ENCODE results near the gene FAM136A.
"Not testable (repeated sequence)": the region's sequence is repeated elsewhere in the genome, so short reads cannot be mapped to it uniquely, and the experiment has no call there.

Gene FAM136A

DNA sequence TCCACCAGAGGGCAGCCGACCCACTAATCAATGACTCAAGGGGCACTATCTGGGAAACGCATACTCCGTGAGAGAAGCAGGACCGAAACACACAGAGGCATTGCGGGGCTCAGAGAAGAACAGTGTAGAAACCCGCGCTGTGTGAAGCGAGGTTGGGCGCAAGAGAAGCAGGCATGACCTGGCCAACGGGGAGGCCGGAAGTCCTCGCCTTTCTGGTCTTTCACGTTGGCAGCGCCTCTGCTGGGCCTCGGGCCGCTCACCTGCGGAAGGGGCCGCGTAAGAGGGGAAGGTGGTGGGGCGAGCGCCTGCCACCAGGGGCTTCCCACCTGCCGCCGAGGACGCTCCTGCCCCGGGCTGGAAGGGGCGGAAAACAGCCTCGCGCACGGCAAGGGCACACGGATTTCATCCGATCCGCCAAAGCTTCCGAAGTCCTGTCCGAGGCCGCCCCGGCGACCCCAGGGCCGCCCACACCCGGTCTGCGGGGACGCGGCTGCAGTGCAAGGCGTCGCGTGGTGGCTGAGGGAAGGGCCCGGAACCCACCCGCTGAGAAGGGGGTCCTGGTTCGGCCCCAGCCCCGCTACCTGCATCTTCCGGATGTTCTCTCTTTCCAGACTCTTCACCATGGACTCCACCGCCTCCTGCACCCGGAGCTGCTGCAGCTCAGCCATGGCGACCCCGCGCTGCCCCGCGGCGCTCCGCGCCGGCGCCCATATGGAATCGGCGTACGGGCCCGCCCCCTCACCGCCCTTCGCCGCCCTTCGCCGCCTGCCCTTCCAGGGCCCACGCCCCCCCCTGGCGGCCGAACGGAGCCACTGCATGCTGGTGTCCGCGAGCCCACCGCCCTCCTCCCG lies at the start of gene FAM136A:
Gene FAM136A, minus strand, starts transcription at position 724 of the 851 bp plus-strand sequence. Its CDS starts 56 bp downstream, at position 668.
- peak; percentile 67 for DNase-seq (ENCODE audit: low spot score)

DNA sequence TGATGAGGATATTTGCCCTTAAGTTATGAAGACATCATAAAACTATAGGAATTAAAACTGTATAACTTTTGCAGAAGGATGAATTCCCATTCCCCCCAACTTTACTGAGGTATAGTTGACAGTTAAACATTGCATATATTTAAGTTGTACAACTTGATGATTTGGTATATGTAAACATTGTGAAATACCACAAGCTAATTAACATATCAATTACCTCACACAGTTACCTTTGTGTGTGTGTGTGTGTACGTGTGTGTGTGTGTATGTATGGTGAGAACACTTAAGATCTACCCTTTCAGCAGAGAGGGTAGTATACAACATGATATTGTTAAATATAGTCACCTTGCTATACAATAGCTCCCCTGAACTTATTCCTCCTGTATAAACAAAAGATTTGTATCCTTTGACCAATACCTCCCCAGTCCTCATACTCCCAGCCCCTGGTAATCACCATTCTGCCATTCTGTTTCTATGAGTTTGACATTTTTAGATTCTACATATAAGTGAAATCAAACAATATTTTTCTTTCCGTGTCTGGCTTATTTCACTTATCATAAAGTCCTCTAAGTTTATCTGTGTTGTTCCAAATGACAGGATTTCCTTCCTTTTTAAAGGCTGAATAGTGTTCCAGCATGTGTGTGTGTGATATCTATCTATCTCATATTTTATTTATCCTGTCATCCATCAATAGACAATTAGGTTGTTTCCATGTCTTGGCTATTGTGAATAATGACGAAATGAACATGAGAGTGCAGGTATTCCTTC lies 48.2 kb upstream of the FAM136A start:
- DNase-seq (ENCODE audit: low spot score), result no peak

DNA sequence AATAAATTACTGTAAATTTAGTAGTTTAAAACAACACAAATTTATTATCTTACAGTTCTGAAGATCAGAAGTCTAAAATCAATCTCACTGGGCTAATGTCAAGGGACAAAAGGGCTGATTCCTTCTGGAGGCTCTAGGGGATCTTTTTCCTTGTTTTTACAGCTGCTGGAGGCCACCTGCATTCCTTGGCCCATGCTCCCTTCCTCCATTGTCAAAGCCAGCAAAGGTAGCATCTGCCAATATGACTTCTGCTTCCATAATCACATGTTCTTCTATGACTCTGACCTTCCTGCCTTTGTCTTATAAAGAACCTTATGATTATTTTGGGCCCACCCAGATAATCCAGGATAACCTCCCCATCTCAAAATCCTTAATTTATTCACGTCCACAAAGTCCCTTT lies 46.0 kb upstream of the FAM136A start:
- DNase-seq (ENCODE audit: low spot score), result no peak

DNA sequence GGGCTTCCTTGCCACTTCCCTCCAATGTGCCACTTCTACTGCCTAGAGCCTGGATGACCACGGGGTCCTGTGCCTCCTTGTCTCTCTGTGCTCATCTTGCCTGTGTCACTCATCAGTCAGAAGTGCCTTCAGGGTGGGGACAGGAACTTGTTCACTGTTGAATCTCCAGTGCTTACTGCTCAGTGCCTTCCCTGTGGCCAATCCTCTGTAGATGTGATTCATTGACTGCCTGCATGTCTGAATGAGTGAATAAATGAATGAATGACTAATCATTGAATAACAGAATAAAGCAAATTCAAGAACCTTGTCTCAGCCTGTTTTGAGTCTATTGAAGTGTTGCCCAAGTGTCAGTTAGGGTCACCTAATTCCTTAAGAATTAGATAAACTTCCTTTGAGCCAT lies 42.3 kb upstream of the FAM136A start:
- no peak for DNase-seq (ENCODE audit: low spot score)

DNA sequence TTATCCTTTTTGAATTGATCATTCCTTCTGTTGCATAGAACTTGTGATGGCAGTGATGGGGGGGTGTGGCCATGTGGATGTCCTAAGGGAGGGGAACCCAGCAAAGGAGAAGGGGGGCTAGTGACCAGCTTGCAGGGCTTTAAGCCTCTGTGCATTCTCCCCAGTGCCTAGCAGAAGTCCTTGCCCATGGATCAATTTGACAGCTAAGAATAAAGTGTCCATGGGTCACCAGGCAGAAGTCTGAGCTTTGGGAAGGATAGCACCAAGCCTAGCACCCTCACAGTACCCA lies 39.6 kb upstream of the FAM136A start:
- DNase-seq (ENCODE audit: low spot score), result no peak

DNA sequence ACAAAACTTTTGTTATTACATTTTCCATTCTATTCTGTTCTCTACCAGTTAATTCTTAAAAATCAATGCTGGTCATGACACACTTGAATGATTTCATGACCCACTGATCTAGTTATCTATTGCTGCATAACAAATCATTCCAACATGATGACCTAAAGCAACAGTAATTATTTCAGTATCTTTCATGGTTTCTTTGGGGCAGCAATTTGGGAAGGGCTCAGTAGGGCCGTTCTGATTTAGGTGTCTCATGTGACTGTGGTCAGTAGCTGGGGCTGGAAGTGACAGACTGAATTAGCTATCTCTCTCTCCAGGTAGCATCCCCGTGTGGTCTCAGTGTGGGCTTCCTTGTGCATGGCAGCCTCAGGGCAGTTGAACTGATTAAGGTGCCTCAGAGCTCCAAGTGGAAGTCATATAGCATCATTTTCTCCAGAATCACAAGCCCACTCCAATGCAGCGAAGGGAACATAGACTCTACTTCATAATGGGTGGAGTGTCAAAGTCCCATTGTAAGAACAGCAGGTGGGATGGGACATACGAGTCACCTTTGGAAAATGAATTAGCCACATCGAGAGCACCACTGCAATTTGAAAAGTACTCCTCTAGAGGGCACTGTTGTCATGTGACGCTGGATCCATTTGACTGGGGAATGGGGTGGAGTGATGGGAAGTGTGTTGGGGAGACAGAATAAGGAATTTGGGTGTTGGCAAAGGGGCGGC lies 39.1 kb upstream of the FAM136A start:
- peak; percentile 33 for DNase-seq (ENCODE audit: low spot score)

DNA sequence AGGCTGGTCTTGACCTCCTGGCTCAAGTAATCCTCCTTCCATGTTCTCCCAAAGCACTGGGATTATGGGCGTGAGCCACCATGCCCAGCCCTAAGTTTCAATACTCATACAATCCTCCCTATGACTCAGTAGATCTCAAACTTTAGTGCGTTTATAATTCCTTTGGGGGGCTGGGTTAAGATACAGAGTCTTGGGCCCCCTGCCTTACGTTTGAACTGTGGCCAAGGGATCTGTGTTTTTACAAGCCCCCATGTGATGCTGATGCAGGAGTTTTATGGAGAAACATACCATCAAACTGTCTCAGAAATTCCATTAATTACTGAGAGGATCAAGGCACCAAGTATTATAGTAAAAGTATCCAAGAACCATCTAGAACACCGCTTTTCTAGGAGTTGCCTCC lies 38.2 kb upstream of the FAM136A start:
- DNase-seq (ENCODE audit: low spot score), result no peak

DNA sequence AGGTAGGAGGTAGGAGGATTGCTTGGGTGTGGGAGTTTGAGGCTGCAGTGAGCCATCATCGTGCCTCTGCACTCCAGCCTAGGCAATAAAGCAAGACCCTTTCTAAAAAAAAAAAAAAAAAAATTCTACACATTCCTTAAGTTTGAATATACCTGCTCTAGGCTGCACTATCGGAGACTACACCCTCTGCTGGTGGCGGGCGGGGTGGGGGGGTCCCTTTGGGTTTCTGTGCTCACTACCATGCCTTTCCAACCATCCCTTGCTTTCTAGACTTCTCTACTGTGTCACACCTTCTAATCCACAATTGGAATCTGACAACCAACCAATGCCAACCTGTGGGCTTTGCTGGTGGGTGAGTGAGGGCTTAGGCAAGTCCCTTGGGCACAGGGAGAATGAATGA lies 34.7 kb upstream of the FAM136A start:
- DNase-seq (ENCODE audit: low spot score), result no peak

DNA sequence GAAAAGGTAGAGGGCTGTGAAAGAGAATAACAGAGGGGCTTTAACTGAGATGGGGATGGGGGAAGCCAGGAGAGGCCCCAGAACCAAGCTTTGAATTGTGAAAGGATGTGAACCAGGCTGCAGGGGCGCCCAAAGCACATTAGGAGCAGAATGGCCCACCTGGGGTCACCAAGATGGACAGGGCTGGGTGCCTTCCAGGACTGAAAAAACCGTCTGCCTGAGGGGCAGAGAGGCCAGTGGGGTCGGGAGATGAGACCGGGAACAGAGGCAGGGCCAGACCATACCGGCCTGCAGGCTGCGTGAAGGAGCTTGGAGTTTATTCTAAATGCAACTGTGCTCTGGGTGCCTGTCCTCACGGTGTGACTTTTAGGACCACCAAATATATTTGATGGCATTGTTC lies 29.1 kb upstream of the FAM136A start:
- DNase-seq (ENCODE audit: low spot score), result no peak

DNA sequence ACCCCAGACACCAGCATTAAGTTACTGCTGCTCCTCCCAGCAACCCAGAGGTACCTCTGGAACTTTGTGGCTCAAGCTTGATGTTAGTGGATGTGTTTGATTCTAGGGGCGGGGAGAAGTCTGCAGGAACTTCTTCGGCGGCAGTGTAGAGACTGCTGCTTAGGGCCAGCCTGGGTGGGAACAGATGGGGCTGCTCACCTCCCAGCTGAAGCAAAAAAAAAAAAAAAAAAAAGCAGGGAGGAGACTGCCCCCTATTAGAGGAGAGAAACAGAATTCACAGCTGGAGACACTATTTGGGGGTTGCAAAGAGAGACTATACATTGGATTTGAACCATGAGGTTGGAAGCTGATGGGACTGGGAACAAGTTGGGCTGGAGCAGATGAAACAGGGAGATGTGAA lies 28.6 kb upstream of the FAM136A start:
- no peak for DNase-seq (ENCODE audit: low spot score)

DNA sequence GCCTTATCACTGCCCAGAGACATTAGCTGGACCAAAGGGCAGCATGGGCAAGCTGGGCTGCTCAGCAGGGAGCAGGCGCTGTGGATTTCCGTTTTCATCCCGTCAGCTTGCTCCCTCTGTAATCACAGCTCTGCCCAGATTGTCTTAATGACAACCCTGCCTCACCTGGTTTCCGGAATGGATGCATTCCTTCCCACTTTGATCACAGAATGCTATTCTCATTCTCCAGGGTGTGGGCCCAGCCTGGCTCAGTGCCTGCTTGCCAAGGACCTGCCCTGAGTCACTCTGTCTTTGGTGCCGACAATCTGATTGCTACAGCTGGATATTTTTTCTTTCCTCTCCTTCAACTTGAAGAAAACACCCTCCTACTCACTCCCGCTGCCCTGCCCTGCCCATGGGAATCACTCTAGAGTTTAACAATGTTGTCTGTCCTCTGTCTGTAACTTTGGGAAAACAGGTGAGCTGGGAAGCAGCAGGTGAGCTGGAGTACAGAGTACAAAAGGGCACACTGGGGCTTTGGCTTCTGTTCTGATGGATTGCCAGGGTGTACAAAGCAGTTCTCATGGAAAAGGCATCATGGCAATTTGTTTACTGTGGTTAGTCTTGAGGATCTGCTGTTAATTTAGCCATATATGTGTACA lies 27.2 kb upstream of the FAM136A start:
- no peak for DNase-seq (ENCODE audit: low spot score)

DNA sequence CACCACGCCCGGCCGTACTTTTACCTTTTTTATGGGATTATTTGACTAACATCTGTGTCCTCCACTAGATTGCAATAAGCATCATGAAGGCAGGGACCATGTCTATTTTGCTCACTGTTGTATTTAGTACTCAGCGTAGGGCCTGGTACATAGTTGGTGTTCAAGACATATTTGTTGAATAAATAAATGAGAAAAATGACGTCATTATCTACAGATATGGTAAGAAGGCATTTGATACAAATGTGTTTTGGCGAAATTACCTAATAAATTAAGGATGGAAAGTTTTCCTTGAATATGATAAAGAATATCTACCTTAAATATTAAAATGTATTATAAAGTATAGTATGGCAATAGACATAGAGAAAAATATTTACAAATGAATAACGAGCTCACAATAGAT lies 24.0 kb upstream of the FAM136A start:
- no peak for DNase-seq (ENCODE audit: low spot score)

DNA sequence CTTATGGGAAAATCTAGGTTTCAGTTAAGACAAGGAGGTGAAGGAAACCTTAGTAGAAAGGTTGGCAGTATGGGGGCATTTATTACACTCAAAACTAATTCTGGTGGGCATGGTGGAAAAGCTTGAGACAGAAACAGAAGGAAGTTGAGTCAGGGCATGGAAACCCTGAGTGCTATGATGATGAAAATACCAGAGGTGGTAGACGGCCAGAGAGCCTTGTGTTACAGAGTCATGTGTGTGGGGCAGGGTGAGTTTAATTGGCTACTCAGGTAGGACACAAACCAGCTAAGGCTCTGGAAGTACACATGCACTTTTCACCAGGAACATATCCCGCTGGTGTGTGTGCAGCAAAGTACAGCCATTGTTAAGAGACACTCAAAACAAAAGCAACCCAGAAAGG lies 20.7 kb upstream of the FAM136A start:
- no peak for DNase-seq (ENCODE audit: low spot score)

DNA sequence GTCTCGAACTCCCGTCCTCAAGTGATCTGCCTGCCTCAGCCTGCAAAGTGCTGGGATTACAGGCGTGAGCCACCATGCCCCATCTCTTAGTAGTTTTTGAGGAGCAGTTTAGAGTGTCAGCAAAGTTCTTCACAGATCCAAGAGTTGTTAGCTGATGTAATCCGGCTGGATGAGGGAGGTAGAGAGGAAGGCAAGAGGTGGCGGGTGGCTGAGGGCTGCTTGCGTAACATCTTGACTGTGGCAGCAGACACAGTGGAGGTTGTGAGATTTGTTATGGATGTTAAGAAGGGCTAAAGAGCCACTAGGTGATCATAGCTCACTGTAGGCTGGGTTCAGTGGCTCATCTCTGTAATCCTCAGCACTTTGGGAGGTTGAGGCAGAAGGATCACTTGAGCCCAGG lies 19.5 kb upstream of the FAM136A start:
- DNase-seq (ENCODE audit: low spot score), result no peak

DNA sequence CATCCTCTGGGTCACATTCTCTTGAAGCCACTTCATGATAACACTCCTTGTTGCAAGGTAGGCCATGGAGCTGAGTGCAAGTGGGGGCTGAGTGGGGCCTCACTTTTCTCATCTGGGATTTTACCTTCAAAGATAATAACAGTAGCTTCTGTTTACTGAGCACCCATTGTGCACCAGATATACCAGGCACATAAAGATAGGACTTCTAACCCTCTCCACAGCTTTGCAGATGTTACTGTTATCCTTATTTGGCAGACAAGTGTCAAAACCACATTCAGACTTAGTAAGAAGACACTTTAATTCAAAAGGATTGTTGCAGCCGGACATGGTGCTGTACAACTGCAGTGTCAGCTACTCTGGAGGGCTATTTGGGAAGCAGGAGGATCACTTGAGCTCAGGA lies 12.8 kb upstream of the FAM136A start:
- DNase-seq (ENCODE audit: low spot score), result no peak

DNA sequence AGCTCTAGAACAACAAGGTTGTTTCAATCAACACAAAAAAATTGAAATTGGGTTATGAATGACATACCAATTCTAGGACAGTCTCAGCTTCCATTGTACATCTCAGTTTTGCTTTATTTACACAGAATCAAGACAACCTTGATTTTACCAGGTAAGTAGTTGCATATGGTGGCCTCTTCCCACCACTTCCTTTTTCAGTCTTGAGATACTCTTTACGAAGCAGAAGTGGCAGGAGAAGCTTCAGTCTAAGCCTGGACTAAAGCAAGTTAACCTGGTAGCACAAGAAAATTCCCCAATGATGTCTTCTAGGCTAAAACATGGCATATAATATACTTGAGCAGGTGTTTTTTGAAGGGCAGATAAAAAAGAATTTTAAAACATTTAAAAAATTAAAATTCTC lies 10.7 kb upstream of the FAM136A start:
- DNase-seq (ENCODE audit: low spot score), result no peak

DNA sequence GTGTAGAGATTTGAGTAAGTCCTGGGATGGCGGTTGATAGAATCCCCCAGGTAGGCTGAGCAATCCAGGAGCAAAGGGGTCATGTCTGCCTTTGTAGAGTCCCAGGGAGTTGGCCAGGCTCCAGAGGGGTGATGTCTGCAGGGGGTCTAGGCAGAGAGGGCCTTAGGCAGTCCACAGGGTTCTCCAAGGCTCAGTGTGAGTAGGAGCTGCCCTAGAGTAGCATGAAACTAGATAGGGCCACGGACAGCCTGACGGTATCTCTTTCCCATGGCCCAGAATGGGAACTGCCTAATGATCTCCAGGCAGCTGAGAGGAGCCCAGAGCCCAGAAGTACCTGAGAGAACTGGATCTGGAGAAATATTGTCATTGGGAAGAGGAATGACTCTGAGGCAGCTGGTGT lies 9.0 kb upstream of the FAM136A start:
- DNase-seq (ENCODE audit: low spot score), result no peak

DNA sequence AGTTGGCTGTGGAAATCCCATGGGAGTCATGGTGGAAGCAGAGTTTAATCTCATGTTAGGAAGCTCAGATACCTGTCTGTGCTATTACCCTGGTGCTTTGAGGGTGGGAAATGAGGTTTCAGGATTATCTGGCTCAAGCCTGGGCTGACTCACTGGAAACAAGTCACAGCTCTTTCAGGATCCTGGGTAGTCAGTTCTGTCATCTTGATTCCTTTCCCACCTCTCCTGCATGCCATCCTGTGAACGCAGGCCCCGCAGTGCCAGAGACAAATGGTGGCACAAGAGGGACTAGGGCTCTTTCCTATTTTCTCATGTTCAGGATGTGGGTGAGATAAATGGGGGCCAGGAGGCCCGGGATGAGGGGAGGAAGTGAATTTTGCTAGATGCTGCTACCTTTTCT lies 3.7 kb upstream of the FAM136A start:
- DNase-seq (ENCODE audit: low spot score), result no peak

DNA sequence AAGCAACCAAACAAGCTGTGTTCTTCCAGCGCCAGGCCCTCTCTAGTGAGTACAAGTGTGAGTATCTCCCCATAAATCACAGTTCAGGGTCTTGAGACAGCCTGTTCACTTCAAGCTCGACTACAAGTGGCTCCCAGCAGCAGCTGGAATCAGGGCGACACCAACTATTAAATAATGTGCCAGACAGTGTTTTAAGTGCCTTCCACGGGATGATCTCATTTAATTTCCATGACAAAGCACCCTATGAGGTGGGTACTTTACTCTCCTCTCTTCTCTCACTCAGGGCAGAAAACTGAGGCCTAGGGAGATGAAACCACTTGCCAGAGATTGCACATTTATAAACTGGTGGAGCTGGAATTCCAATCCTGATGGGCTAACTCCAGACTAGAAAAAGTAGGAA lies 2.6 kb upstream of the FAM136A start:
- DNase-seq (ENCODE audit: low spot score), result no peak

DNA sequence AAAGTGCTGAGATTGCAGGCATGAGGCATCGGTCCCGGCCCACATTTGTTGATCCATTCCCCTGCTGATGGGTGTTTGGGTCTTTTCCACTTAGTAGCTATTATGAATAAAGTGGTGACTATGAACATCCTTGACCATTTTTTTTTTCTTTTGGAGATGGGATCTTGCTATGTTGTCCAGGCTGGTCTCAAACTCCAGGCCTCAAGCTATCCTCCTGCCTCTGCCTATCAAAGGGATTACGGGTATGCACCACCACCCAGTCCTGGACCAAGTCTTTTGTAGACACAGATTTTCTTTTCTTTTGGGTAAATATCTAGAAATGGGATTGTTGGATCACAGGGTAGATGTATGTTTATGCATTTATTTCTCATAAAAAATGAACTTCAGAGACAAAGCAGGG lies 1.3 kb upstream of the FAM136A start:
- no peak for DNase-seq (ENCODE audit: low spot score)

DNA sequence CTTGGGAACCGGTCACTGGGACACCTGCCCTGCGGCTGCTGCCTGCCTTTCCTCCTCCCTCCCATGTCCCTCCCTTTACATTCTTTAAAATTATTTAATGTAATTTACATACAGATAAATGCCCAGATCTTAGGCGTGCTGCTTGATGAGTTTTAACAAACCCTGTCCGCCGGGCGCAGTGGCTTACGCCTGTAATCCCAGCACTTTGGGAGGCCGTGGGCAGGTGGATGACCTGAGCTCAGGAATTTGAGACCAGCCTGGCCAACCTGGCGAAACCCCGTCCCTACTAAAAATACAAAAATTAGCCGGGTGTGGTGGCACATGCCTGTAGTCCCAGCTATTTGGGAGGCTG lies 304 bp upstream of the FAM136A start:
- not testable (repeated sequence) for DNase-seq (ENCODE audit: low spot score)

DNA sequence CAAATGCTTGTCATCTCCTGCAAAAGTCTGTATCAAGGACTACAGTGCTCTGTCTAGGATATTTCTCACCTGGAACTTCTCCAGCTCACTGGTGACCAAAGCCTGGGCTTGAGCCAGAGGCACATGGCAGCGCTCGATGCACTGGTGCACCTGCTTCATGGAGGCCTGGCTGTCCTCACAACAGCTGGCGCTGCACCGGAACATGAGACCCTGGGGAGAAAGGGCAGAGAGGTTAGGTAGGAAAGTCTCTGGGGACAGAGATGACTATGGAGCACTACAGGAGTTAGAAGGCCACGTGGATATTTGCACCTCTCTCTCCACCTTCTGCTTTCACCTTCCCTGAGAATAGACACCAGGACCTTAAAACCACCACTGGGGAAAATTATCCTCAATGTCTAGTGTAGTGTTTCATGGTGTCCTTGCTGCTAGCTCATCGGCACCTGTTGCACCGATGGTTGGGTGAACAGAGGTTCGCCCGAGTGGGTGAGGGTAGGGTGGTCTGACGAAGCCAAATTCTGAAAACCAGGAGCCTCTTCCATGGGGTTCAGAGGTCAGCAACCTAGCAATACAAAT lies 1.0 kb downstream of the FAM136A start:
- no peak for DNase-seq (ENCODE audit: low spot score)
